DOHH2 (cell line): ENCODE data around the gene CRISPLD2.

Experiments used
- H3F3A ChIP-seq: fragments of 200-600 bp; sonication (generic), shearing (Covaris generic); 2 replicates; pipeline ENCODE4 v1.6.0; 2016; ENCODE audit warnings: antibody characterized with exemption, mild to moderate bottlenecking; ENCODE audit not compliant: control insufficient read depth, insufficient read depth
- H3K27ac ChIP-seq: fragments of 200-600 bp; sonication (generic); 2 replicates; pipeline ENCODE4 v1.5.1; 2014; ENCODE audit warnings: low read depth, mild to moderate bottlenecking, low read length, moderate library complexity
- H3K27me3 ChIP-seq: fragments of 200-600 bp; sonication (generic); 2 replicates; pipeline ENCODE4 v1.6.1; 2014; ENCODE audit warnings: mild to moderate bottlenecking, low read length, mixed read lengths; ENCODE audit not compliant: control insufficient read depth
- H3K36me3 ChIP-seq: fragments of 200-600 bp; sonication (generic); 2 replicates; pipeline ENCODE4 v1.6.1; 2014; ENCODE audit warnings: mild to moderate bottlenecking, low read length, moderate library complexity, mixed read lengths; ENCODE audit not compliant: control insufficient read depth
- H3K4me1 ChIP-seq: fragments of 200-600 bp; sonication (generic); 2 replicates; pipeline ENCODE4 v1.6.1; 2014; ENCODE audit warnings: mild to moderate bottlenecking, low read length, mixed read lengths; ENCODE audit not compliant: control insufficient read depth
- H3K4me2 ChIP-seq: fragments of 200-600 bp; sonication (generic); 2 replicates; pipeline ENCODE4 v1.6.0; 2014; ENCODE audit warnings: mild to moderate bottlenecking, low read length, moderate library complexity
- H3K4me3 ChIP-seq: fragments of 200-600 bp; sonication (generic); 2 replicates; pipeline ENCODE4 v1.5.1; 2014; ENCODE audit warnings: mild to moderate bottlenecking, low read length, mixed read lengths
- H3K79me2 ChIP-seq: fragments of 200-600 bp; sonication (generic); 2 replicates; pipeline ENCODE4 v1.6.1; 2014; ENCODE audit warnings: mild to moderate bottlenecking, low read length, mixed read lengths; ENCODE audit not compliant: control insufficient read depth
- H3K9me2 ChIP-seq: fragments of 200-600 bp; sonication (generic); replicated peaks from 2 replicates; pipeline ENCODE4 v1.6.1; 2014; ENCODE audit warnings: mild to moderate bottlenecking, low read length, mixed read lengths; ENCODE audit not compliant: control insufficient read depth
- H3K9me3 ChIP-seq: fragments of 200-600 bp; sonication (generic); 2 replicates; pipeline ENCODE4 v1.6.1; 2014; ENCODE audit warnings: antibody characterized with exemption, low read length, mixed read lengths; ENCODE audit not compliant: control insufficient read depth, insufficient read depth
- H4K20me1 ChIP-seq: fragments of 200-600 bp; sonication (generic); 2 replicates; pipeline ENCODE4 v1.6.0; 2014; ENCODE audit warnings: low read depth, mild to moderate bottlenecking, antibody characterized with exemption, low read length, moderate library complexity; ENCODE audit not compliant: control insufficient read depth, insufficient read depth
- EZH2phosphoT487 ChIP-seq: fragments of 200-600 bp; sonication (generic); IDR thresholded peaks from 2 replicates; pipeline ENCODE4 v1.6.1; 2017; ENCODE audit warnings: borderline replicate concordance, mild to moderate bottlenecking, antibody characterized with exemption, low read length, moderate library complexity, mixed read lengths
- TF ChIP-seq, protein P1 (sequence below): fragments of 200-600 bp; sonication (generic); IDR thresholded peaks from one replicate; pipeline ENCODE4 v1.5.1; 2014; ENCODE audit warnings: antibody characterized with exemption, mild to moderate bottlenecking, low read depth, low read length; ENCODE audit not compliant: poor library complexity, severe bottlenecking

CRISPLD2 gene

GRCh38 chr16:84825896-84826557 lies 6.2 kb downstream of the CRISPLD2 start:
- Histone ChIP-seq H3K9me3 (no peaks in the 10 kb centered on the region), H3K27me3 (0 out of 2 replicates have a peak, but pooled peaks cover 3% of the 10 kb centered on the region), H3K4me2 (no peak overlapping the region), H3K79me2 (no peaks in the 10 kb centered on the region), H3F3A (no peaks in the 10 kb centered on the region), H4K20me1 (no peaks in the 10 kb centered on the region), H3K27ac (no peak overlapping the region), H3K36me3 (no peaks in the 10 kb centered on the region), H3K4me1 (no peaks in the 10 kb centered on the region), H3K9me2 (no peaks in the 10 kb centered on the region), H3K4me3 (no peak overlapping the region)
- no peak for TF ChIP-seq EZH2phosphoT487
- TF ChIP-seq, protein P1, sequence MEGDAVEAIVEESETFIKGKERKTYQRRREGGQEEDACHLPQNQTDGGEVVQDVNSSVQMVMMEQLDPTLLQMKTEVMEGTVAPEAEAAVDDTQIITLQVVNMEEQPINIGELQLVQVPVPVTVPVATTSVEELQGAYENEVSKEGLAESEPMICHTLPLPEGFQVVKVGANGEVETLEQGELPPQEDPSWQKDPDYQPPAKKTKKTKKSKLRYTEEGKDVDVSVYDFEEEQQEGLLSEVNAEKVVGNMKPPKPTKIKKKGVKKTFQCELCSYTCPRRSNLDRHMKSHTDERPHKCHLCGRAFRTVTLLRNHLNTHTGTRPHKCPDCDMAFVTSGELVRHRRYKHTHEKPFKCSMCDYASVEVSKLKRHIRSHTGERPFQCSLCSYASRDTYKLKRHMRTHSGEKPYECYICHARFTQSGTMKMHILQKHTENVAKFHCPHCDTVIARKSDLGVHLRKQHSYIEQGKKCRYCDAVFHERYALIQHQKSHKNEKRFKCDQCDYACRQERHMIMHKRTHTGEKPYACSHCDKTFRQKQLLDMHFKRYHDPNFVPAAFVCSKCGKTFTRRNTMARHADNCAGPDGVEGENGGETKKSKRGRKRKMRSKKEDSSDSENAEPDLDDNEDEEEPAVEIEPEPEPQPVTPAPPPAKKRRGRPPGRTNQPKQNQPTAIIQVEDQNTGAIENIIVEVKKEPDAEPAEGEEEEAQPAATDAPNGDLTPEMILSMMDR, result no peak

DNA sequence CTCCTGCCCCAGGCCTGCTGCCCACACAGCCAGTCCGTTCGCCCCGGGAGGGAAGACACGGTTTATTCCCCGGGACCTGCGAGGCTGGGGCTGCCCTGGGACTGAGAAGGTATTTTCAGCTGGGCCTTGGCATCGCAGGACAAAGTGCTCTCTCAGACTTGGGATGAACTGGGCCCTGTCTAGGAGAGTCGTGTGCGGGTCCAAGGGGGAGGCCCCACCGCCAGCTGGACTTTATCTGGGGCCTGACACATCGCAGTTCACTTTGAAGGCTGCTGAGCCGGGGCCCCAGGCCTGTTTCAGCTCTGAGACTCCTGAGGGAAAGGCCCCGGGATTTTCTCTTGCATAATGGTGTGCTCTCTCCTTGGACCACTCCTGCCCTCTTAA lies 6.8 kb downstream of the CRISPLD2 start:
- no peaks in the 10 kb centered on the region for H4K20me1 ChIP-seq
- 0 out of 2 replicates have a peak, but pooled peaks cover 3% of the 10 kb centered on the region for H3K27me3 ChIP-seq
- H3K9me3 ChIP-seq, result no peaks in the 10 kb centered on the region
- H3K79me2 ChIP-seq, result no peaks in the 10 kb centered on the region
- no peaks in the 10 kb centered on the region for H3F3A ChIP-seq
- no peaks in the 10 kb centered on the region for H3K36me3 ChIP-seq
- H3K4me2 ChIP-seq, result no peak overlapping the region
- H3K9me2 ChIP-seq, result no peaks in the 10 kb centered on the region
- H3K27ac ChIP-seq, result no peak overlapping the region
- H3K4me1 ChIP-seq, result no peaks in the 10 kb centered on the region
- TF ChIP-seq, protein P1, result no peak
- TF ChIP-seq EZH2phosphoT487, result no peak
- no peak overlapping the region for H3K4me3 ChIP-seq

DNA sequence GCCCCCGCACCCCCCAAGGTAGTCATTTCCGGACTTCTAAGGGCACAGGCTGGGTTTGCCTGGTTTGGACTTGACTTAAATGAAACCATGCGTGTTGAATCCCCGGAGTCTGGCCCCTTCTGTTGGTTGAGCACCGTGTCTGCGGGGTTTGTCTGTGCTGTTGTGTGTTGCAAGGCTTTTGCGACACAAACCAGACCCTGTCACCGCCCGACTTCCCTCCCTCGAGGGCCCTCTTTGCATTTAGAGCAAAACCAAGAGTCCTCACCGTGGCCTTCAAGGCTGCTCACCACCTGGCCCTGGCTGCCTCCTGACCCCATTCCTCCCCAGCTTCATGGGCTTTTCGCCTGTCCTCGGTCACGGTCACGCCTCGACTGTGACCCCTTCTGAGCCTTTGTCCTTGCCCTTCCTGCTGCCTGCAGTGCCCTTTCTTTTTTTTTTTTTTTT lies 7.4 kb downstream of the CRISPLD2 start:
- Histone ChIP-seq H3K27me3 (0 out of 2 replicates have a peak, but pooled peaks cover 3% of the 10 kb centered on the region), H3K27ac (no peak overlapping the region), H3K4me1 (no peaks in the 10 kb centered on the region), H3K4me2 (no peak overlapping the region), H3F3A (no peaks in the 10 kb centered on the region), H3K36me3 (no peaks in the 10 kb centered on the region), H3K9me2 (no peaks in the 10 kb centered on the region), H4K20me1 (no peaks in the 10 kb centered on the region), H3K9me3 (no peaks in the 10 kb centered on the region), H3K79me2 (no peaks in the 10 kb centered on the region), H3K4me3 (no peak overlapping the region)
- TF ChIP-seq, protein P1, result no peak
- TF ChIP-seq EZH2phosphoT487, result no peak
